HepG2 (cell line): ENCODE results near the gene STKLD1. TPM values are rescaled to one million over a fixed set of nuclear protein-coding genes. Genes with fewer than 3 reads are reported as not detected.

Source experiments
- DNMT1 ChIP-seq: sonication (generic); formaldehyde crosslinking; IDR thresholded peaks from 2 replicates; pipeline ENCODE4 v1.5.1; 2020; ENCODE audit warnings: mild to moderate bottlenecking, missing genetic modification reagents
- ESRRA ChIP-seq: sonication (generic); formaldehyde crosslinking; IDR thresholded peaks from 2 replicates; pipeline ENCODE4 v1.5.1; 2020; ENCODE audit warnings: mild to moderate bottlenecking, low read depth, missing genetic modification reagents
- IRF2 ChIP-seq: IDR thresholded peaks from 2 replicates; pipeline ENCODE4 v1.6.1; 2018; ENCODE audit warnings: missing genetic modification reagents, missing compliant biosample characterization
- KLF11 ChIP-seq: IDR thresholded peaks from 2 replicates; pipeline ENCODE4 v1.6.1; 2016; ENCODE audit warnings: missing compliant biosample characterization
- MEIS1 ChIP-seq: sonication (generic); formaldehyde crosslinking; IDR thresholded peaks from 2 replicates; pipeline ENCODE4 v1.9.0; 2021; ENCODE audit warnings: mild to moderate bottlenecking, missing genetic modification reagents, moderate library complexity, borderline replicate concordance
- MTERF4 ChIP-seq: sonication (generic); formaldehyde crosslinking; IDR thresholded peaks from 2 replicates; pipeline ENCODE4 v1.8.0; 2023; ENCODE audit warnings: mild to moderate bottlenecking, missing genetic modification reagents
- MXD4 ChIP-seq: IDR thresholded peaks from 2 replicates; pipeline ENCODE4 v1.6.1; 2016; ENCODE audit warnings: mild to moderate bottlenecking, missing biosample characterization, missing genetic modification reagents
- MYPOP ChIP-seq: sonication (generic); formaldehyde crosslinking; IDR thresholded peaks from 2 replicates; pipeline ENCODE4 v1.8.1; 2023; ENCODE audit warnings: mild to moderate bottlenecking, moderate library complexity, missing genetic modification reagents
- NR0B2 ChIP-seq: sonication (generic); formaldehyde crosslinking; IDR thresholded peaks from 2 replicates; pipeline ENCODE4 v1.4.0; 2020; ENCODE audit warnings: mild to moderate bottlenecking, missing genetic modification reagents
- RAD21 ChIP-seq: fragments of 450-650 bp; formaldehyde crosslinking; IDR thresholded peaks from 2 replicates; pipeline ENCODE4 v1.5.0; 2020; ENCODE audit warnings: mild to moderate bottlenecking
- SIX4 ChIP-seq: sonication (generic); formaldehyde crosslinking; IDR thresholded peaks from 2 replicates; pipeline ENCODE4 v1.4.0; 2020; ENCODE audit warnings: missing genetic modification reagents
- SP4 ChIP-seq: sonication (generic); formaldehyde crosslinking; IDR thresholded peaks from 2 replicates; pipeline ENCODE4 v1.8.1; 2023; ENCODE audit warnings: mild to moderate bottlenecking, missing genetic modification reagents
- STAT5B ChIP-seq: sonication (generic); formaldehyde crosslinking; IDR thresholded peaks from 2 replicates; pipeline ENCODE4 v1.4.0; 2020; ENCODE audit warnings: missing genetic modification reagents
- ZBED4 ChIP-seq: sonication (generic); formaldehyde crosslinking; IDR thresholded peaks from 2 replicates; pipeline ENCODE4 v1.4.0; 2020; ENCODE audit warnings: missing genetic modification reagents, borderline replicate concordance
- ZMAT3 ChIP-seq: sonication (generic); formaldehyde crosslinking; conservative IDR thresholded peaks from 2 replicates; pipeline ENCODE4 v1.7.0; 2021; ENCODE audit warnings: missing genetic modification reagents
- ZNF552 ChIP-seq: sonication (generic); formaldehyde crosslinking; IDR thresholded peaks from 2 replicates; pipeline ENCODE4 v1.9.0; 2022; ENCODE audit warnings: missing genetic modification reagents, mild to moderate bottlenecking, borderline replicate concordance
- ZNF556 ChIP-seq: sonication (generic); formaldehyde crosslinking; IDR thresholded peaks from 2 replicates; pipeline ENCODE4 v1.4.0; 2020; ENCODE audit warnings: mild to moderate bottlenecking, missing genetic modification reagents, borderline replicate concordance
- ZNF567 ChIP-seq: sonication (generic); formaldehyde crosslinking; IDR thresholded peaks from 2 replicates; pipeline ENCODE4 v1.8.1; 2023; ENCODE audit warnings: mild to moderate bottlenecking, missing genetic modification reagents, borderline replicate concordance
- ZNF687 ChIP-seq: sonication (generic); formaldehyde crosslinking; IDR thresholded peaks from 2 replicates; pipeline ENCODE4 v1.5.1; 2020; ENCODE audit warnings: mild to moderate bottlenecking, missing genetic modification reagents, moderate library complexity
- polyA plus RNA-seq, 8 experiments: library from polyadenylated mRNA; depleted of rRNA in 3 of 8; stranded (reverse) in 7 of 8; unstranded in 1 of 8; fragments of >200 nt; fragmentation: Illumina TruSeq in 4 of 8; extraction: Trizol in 4 of 8; gene quantifications; 2 replicates each; pipeline versions ENCODE4 v1.2.1 to v1.2.3, GENCODE V29; 2011 to 2016; ENCODE audit warnings: low read depth in 4 of 8, missing spikeins in 1 of 8, mixed read lengths in 1 of 8; ENCODE audit not compliant: insufficient read depth in 1 of 8
- total RNA-seq, 5 experiments: library from RNA; depleted of rRNA; stranded (reverse); fragments of >200 nt; fragmentation: Illumina TruSeq; extraction: Trizol; gene quantifications; 2 replicates each; pipeline ENCODE4 v1.2.3, GENCODE V29; 2016; ENCODE audit warnings: low read depth in 1 of 5

Gene STKLD1
- total and polyA plus RNA-seq, 2 of the 13 experiments (the other 11 are each of a cell fraction or from before 2014, with no cell fraction given): 1.5 to 2.2 TPM

GRCh38 chr9:133396952-133397351, 20.8 kb downstream of the STKLD1 start (continued):
- TF ChIP-seq ZNF687 (0 out of 2 replicates have a peak, but pooled peaks have one; percentile 25), ZBED4 (CRISPR knock-in tag) (no peak), DNMT1 (no peak), MYPOP (no peak), ZNF552 (CRISPR knock-in tag) (no peak), ZMAT3 (CRISPR knock-in tag) (no peak), NR0B2 (no peak), SP4 (CRISPR knock-in tag) (no peak), RAD21 (CRISPR knock-in tag) (peak; percentile 26; the same call in 1 of the 2 replicates), ZNF556 (CRISPR knock-in tag) (0 out of 2 replicates have a peak, but pooled peaks have one; percentile 43), ZNF567 (CRISPR knock-in tag) (no peak), IRF2 (no peak), STAT5B (CRISPR knock-in tag) (no peak), MEIS1 (CRISPR knock-in tag) (0 out of 2 replicates have a peak, but pooled peaks have one; percentile 23), MXD4 (CRISPR knock-in tag) (no peak), KLF11 (CRISPR knock-in tag) (no peak), SIX4 (no peak), MTERF4 (no peak), ESRRA (CRISPR knock-in tag) (no peak)
